Upper lobe of left lung (tissue), 4 donors: ENCODE data around the gene VEGFC.

Experiments
- CTCF ChIP-seq, 6 experiments: fragments of 450-650 bp in 4 of 6; fragments of 200-600 bp in 2 of 6; sonication (generic) in 2 of 6; IDR thresholded peaks; one replicate each; pipeline ENCODE4 v1.5.1; 2016 to 2019; ENCODE audit warnings: antibody characterized with exemption in 6 of 6
- POLR2A ChIP-seq, 4 donors: fragments of 450-650 bp; IDR thresholded peaks; one replicate each; pipeline ENCODE4 v1.5.1; 2016 to 2017; ENCODE audit warnings: antibody characterized with exemption in 4 of 4, mild to moderate bottlenecking in 2 of 4

- TF ChIP-seq CTCF (IDR thresholded peaks at IDR 0.05) (no peak), POLR2A (IDR thresholded peaks at IDR 0.05) (no peak)
Observed at GRCh38 chr4:176742211-176742610, 50.5 kb downstream of the VEGFC start.
